HG03558 (cell line): Measurements from ENCODE around the gene TUNAR.

Experiments used
- ATAC-seq: cut with Tn5 transposase; IDR thresholded peaks from one replicate; pipeline ENCODE4 v1.9.1; 2021; ENCODE audit warnings: moderate number of reproducible peaks; ENCODE audit not compliant: unreplicated experiment; ENCODE audit errors: extremely low read depth

TUNAR gene

DNA sequence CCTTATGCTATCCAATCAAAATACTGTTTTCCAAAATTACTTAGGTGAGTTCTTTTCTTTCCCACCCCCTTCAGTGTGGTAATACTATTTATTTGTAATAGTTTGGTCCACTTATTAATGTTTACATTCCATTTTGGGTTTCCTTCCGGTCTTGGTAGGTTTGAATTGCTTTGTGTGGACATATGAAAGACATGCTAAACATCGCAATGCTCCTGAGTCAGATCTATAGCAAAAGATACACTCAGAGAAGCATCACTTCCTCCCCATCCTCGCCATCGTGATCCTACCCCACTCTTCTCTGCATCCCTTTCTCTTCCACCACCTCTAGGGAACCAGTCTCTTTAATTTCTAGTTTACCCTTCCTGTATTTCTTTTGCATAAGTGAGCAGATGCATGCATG is 30.0 kb downstream of the TUNAR start:
- no peak for ATAC-seq

GRCh38 chr14:95910628-95911027 is 34.0 kb downstream of the TUNAR start:
- no peak for ATAC-seq

DNA sequence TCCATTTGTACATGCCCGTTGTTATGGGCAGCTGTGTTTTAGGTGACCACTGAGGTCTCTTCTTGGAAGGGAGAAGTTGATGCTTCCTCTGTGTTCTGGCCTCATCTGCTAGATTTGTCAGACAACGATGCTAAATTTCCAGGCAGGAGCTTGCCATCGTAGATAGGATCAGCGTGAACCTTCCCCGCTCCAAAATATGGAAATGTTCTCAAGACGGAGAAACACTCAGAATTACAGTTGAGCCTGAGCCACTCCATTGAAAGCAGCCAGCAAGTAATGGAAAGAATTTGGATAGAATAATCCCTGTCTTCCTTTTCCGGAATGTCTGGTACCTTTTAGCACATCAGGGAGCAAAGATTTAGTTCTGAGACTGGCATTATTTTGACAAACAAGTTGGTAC is 34.8 kb downstream of the TUNAR start:
- ATAC-seq: no peak

DNA sequence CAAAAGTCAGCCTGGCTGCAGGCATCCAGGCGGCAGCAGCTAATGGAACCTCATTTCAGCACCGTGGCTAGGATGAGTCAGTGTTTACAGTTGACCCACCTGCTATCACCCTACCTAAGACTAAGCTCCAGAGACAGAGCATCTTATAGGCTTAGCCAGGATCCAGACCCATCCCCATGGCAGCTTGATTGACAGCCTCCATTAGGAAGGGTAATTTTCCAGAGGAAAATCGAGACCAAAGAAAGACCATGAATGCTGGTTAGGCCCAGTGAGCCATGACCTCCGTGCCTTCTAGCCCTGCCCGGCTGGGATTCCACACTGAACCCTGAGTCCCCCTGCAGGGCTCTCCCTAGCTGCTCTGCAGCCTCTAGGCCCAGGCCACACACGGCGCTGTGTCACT is 38.7 kb downstream of the TUNAR start:
- ATAC-seq: no peak

DNA sequence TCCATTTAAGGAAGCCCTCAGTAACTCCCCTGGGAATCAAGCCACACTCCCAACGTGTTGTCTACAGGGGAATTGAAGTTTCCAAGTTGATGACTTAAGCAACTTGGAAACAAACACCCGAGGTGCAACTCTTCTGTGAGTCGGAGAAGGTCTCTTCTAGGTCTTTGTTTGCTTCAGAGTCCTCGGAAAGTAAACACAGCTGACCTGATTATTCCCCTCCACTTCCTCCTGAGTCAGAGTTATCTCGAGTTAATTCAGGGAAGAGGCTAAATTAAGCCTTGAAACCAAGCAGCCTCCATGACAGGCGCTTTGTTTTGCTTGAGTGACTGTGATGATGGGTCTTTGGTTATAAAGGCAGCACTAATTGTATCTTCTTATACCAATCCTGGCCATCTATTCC is 41.8 kb downstream of the TUNAR start:
- ATAC-seq: no peak

DNA sequence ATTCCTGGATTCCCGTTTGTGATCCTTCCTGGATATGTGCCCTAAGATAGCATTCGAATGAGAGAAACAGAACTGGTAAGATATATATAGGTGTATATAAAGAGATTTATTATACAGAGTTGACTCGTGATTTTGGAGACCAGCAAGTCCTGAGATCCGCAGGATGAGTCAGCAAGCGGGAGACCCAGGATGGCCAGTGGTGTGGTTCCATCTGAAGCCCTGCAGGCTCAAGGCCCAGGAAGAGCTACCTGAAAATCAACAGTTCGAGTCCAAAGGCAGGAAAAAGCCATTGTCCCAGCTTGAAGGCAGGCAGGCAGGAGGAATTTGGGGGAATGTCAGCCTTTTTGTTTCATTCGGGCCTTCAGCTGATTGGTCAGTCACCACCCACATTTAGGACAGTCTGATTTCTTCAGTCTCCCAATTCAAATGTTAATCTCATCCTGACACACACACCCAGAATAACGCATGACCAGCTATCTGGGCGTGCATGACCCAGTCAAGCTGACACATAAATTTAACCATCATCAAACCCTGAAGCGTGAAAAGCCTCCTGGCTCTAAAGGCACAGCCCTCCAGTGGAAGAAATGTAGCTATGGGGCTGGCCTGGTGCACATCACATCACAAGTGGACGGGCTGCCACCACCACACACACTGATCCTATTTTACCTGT is 44.3 kb downstream of the TUNAR start:
- ATAC-seq: no peak

DNA sequence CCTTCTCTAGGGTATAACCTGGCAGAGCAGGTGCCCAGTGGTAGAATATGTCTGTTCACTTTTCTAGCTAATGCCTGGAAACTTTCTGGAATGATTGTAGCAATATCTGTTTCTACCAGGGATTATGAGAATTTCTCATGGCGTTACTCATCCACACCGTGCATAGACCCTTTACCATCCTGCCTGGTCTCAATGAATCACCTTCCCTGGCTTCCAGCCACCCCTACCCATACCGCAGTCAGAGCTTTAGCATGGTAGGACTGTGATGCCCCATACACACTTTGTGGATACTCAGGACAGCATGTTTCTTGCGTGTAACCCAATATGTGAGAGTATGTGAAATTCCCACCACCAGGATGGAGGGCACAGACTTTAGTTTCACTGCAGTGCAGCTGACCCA is 45.4 kb downstream of the TUNAR start:
- ATAC-seq: no peak

- ATAC-seq: no peak
These were observed 52.1 kb downstream of the TUNAR start for GRCh38 chr14:95928751-95929150.

- ATAC-seq: no peak
These were observed 54.8 kb downstream of the TUNAR start for GRCh38 chr14:95931384-95931783.

- no peak for ATAC-seq
These were observed 58.7 kb downstream of the TUNAR start for GRCh38 chr14:95935228-95935822.

- no peak for ATAC-seq
These were observed 59.4 kb downstream of the TUNAR start for GRCh38 chr14:95936041-95936440.

DNA sequence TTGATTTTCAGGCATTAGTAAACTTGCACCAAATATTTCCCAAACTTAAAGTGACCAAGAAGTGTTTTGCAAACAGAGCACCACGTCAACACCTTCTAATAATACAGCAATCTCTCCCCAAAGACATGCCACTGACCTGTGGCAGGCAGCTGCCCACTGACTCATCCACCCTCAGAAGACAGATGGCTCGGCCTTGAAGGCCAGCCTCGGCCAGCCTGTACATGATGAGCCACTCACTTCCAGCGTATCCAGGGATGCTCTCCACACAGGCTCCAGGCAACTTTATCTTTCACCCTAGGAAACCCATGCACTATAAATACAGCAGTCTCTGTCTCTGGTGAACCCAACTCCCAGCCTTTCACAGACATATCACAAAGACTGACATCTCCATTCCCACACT is 62.7 kb downstream of the TUNAR start:
- ATAC-seq: no peak

DNA sequence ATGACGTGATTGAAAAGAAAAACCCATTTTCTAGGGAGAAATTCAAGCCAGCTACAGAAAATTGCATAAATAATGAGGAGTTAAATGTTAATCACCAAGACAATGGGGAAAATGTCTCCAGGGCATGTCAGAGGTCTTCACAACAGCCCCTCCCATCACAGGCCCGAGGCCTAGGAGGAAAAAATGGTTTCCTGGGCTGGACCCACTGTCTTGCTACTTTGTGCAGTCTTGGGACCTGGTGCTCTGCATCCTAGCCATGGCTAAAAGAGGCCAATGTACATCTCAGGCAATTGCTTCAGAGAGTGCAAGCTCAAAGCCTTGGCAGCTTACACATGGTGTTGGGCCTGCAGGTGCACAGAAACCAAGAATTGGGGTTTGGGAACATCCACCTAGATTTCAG is 65.3 kb downstream of the TUNAR start:
- no peak for ATAC-seq

GRCh38 chr14:95943699-95944098 is 67.1 kb downstream of the TUNAR start:
- no peak for ATAC-seq

- ATAC-seq: no peak
These were observed 67.8 kb downstream of the TUNAR start for GRCh38 chr14:95944462-95944861.

GRCh38 chr14:95946867-95947266 is 70.2 kb downstream of the TUNAR start:
- ATAC-seq: no peak

DNA sequence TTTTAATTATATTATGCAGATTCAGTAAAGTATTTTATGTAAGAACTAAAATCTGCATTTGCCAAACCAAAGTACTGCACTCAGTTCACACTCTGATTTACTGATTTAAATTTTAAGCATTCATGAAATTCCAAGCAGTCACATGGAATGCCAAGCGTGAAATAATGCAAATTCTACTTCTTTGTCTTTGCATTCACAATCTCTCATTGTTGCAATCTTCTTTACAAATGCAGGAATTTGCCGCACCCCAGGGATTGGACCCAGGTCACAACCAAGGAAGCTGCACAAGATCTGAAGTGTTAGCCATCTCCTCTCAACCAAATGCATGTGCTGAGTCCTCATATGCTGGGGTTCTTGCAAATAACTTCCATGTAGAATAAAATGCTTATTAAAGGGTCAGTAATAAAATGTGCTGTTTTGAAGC is 71.9 kb downstream of the TUNAR start:
- no peak for ATAC-seq

DNA sequence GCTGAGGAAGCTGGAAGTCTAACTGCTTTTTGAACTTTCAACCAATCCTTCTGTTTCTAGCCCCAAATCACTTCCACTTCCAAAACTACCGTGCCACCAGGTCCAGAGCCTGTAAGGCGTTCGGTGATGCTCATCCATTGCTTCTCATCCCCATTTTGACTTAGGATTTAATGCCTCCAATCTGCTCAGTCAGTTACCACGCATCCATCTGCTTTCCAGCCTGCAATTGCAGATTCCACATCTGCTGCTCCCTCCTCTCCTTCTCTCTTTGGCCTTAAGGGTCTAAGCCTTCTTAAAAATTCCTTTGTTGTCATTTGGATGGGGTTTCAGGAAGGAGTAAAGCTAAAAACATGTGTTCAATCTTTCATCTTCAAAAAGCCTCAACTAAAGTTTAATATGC is 74.7 kb downstream of the TUNAR start:
- no peak for ATAC-seq

DNA sequence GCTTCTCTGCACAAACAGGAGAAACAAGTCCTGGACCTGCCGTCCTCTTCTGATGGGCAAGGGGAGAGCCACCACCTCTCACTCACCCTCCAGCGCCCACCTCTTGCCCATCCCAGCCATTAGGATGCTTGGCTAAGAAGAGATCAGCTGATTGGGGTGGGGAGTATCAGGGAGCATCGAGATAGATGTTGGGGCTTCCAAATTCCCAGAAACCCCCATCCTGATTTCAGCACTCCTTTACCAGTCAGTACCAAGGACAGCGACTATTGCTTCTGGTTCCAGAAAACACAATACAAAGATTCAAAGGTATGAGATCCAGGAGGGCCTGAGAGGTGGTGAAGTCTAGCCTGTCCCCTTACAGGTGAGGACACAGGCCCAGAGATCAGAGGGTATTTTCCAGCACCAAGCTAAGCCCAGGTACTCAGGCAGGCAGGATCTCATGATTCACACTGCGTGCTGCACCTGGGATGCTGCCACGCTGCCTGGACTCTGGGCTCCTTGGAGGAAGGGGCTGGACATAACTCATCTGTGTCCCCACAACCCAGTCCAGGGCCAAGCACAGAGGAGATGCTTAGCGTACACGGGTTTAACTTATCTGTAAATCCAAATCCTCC is 76.6 kb downstream of the TUNAR start:
- no peak for ATAC-seq

DNA sequence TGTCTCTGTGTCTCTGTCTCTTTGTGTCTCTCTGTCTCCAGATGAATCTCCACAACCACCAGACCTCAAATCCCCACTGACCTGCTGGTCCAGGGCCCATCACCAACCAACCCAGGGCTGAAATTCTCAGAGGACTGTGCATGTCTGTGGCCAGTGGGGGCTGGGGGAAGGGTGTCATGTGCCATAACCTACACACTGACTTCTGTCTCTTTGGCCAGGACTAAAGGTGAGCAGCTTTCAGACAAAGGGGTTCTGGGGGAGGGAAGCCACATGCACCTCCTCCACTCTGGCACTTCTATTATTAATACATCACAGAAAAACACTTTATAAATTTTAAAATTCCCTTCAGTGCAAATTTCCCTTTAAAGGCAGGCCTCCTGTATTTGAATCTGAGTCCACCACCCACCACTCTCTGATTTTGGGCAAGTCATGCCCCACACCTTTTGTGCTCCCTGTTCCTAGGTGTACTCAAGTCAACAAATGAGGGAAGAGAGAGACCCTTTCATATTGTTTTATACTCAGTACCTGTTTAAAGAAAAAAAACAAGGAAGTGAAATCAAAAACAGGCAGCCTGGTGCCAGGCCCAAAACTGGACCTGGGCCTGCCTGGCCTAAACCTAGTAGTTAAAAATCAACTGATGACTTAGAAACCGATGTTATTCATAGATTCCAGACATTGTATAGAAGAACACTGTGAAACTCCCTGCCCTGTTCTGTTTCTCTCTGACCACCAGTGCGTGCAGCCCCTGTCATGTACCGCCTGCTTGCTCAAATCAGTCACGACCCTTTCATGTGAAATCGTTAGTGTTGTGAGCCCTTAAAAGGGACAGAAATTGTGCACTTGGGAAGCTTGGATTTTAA is 80.2 kb downstream of the TUNAR start:
- no peak for ATAC-seq

DNA sequence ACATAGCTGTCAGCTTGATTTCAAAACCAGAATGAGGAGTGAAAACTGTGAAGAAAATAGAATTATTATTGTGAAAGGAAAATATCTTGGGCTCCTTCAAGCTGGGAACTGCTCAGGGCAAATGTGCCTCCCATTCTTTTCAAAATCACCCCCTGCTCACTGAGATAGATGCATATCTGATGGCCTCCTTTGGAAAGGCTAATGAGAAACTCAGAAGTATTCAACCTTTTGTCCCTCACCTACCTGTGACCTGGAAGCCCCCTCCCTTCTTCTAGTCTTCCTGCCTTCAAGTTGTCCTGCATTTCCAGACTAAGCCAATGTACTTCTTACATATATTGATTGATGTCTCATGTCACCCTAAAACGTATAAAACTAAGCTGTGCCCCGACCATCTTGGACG is 81.5 kb downstream of the TUNAR start:
- ATAC-seq: no peak
